Upper lobe of left lung (tissue), 4 donors: ENCODE results near the gene DIAPH3.

ENCODE experiments used
- CTCF ChIP-seq, 6 experiments: fragments of 450-650 bp in 4 of 6; fragments of 200-600 bp in 2 of 6; sonication (generic) in 2 of 6; IDR thresholded peaks; one replicate each; pipeline ENCODE4 v1.5.1; 2016 to 2019; ENCODE audit warnings: antibody characterized with exemption in 6 of 6
- POLR2A ChIP-seq, 4 donors: fragments of 450-650 bp; IDR thresholded peaks; one replicate each; pipeline ENCODE4 v1.5.1; 2016 to 2017; ENCODE audit warnings: antibody characterized with exemption in 4 of 4, mild to moderate bottlenecking in 2 of 4

GRCh38 chr13:60164234-60164889, 634 bp upstream of the DIAPH3 start:
- TF ChIP-seq CTCF (IDR thresholded peaks at IDR 0.05) (no peak), POLR2A (IDR thresholded peaks at IDR 0.05) (no peak)
